ENCODE measurements around the gene NUFIP1.
"Not testable (repeated sequence)": the region's sequence is repeated elsewhere in the genome, so short reads cannot be mapped to it uniquely, and the experiment has no call there.

NUFIP1 gene

GRCh38 chr13:44903574-44903985 lies 85.7 kb downstream of the NUFIP1 start:
- Mint-ChIP-seq H3K27ac (no peak overlapping the region), H3K27me3 (peaks cover 23 to 38% of the 10 kb centered on the region in 2 donors), H3K9me3 (no peaks in the 10 kb centered on the region), H3K36me3 (ENCODE audit: insufficient read depth) (no peaks in the 10 kb centered on the region), H3K4me1 (ENCODE audit: low read depth in 2 of 2) (peaks cover 0 to under 1% of the 10 kb centered on the region in 2 donors), H3K4me3 (no peak overlapping the region)
- DNase-seq (no peak), ATAC-seq (replicated peaks) (no peak)

- Mint-ChIP-seq H3K36me3 (ENCODE audit: insufficient read depth) (no peaks in the 10 kb centered on the region), H3K27ac (no peak overlapping the region), H3K4me1 (ENCODE audit: low read depth in 2 of 2) (no peaks in the 10 kb centered on the region), H3K4me3 (no peak overlapping the region), H3K9me3 (no peaks in the 10 kb centered on the region), H3K27me3 (peaks cover 27 to 43% of the 10 kb centered on the region in 2 donors)
- ATAC-seq (replicated peaks) (no peak), DNase-seq (no peak)
These were observed 86.5 kb downstream of the NUFIP1 start for GRCh38 chr13:44902738-44903137.

GRCh38 chr13:44899967-44900366 lies 89.3 kb downstream of the NUFIP1 start:
- Mint-ChIP-seq H3K27ac (no peak overlapping the region), H3K4me3 (no peak overlapping the region), H3K9me3 (no peaks in the 10 kb centered on the region), H3K4me1 (ENCODE audit: low read depth in 2 of 2) (no peaks in the 10 kb centered on the region), H3K36me3 (ENCODE audit: insufficient read depth) (no peaks in the 10 kb centered on the region), H3K27me3 (peaks cover 27 to 43% of the 10 kb centered on the region in 2 donors)
- no peak for ATAC-seq (replicated peaks)
- DNase-seq, result no peak

- H3K27ac Mint-ChIP-seq; H3K4me3 Mint-ChIP-seq; H3K9me3 Mint-ChIP-seq; H3K4me1 Mint-ChIP-seq (ENCODE audit: low read depth in 2 of 2); H3K36me3 Mint-ChIP-seq (ENCODE audit: insufficient read depth); ATAC-seq (replicated peaks); DNase-seq: not testable (repeated sequence)
- H3K27me3 Mint-ChIP-seq, result peaks cover 27 to 35% of the 10 kb centered on the region in 2 donors
These were observed 91.0 kb downstream of the NUFIP1 start for GRCh38 chr13:44898308-44898707.

- Mint-ChIP-seq H3K4me3 (no peak overlapping the region), H3K27ac (no peak overlapping the region), H3K36me3 (ENCODE audit: insufficient read depth) (no peaks in the 10 kb centered on the region), H3K27me3 (peaks cover 11 to 15% of the 10 kb centered on the region in 2 donors), H3K9me3 (no peaks in the 10 kb centered on the region), H3K4me1 (ENCODE audit: low read depth in 2 of 2) (no peaks in the 10 kb centered on the region)
- ATAC-seq (replicated peaks) (no peak), DNase-seq (no peak)
These were observed 93.3 kb downstream of the NUFIP1 start for GRCh38 chr13:44895953-44896335.

- no peaks in the 10 kb centered on the region for H3K9me3 Mint-ChIP-seq
- no peaks in the 10 kb centered on the region for H3K4me1 Mint-ChIP-seq (ENCODE audit: low read depth in 2 of 2)
- no peak for ATAC-seq (replicated peaks)
- no peak for DNase-seq
- H3K4me3 Mint-ChIP-seq, result no peak overlapping the region
- H3K27ac Mint-ChIP-seq, result no peak overlapping the region
- H3K27me3 Mint-ChIP-seq, result peaks cover 6 to 15% of the 10 kb centered on the region in 2 donors
- no peaks in the 10 kb centered on the region for H3K36me3 Mint-ChIP-seq (ENCODE audit: insufficient read depth)
These were observed 93.9 kb downstream of the NUFIP1 start for GRCh38 chr13:44895264-44895952.

- Mint-ChIP-seq H3K4me1 (ENCODE audit: low read depth in 2 of 2) (no peaks in the 10 kb centered on the region), H3K27ac (no peak overlapping the region), H3K9me3 (no peaks in the 10 kb centered on the region), H3K4me3 (no peak overlapping the region), H3K36me3 (ENCODE audit: insufficient read depth) (no peaks in the 10 kb centered on the region), H3K27me3 (peaks cover 6 to 10% of the 10 kb centered on the region in 2 donors)
- no peak for ATAC-seq (replicated peaks)
- DNase-seq, result no peak
These were observed 95.1 kb downstream of the NUFIP1 start for GRCh38 chr13:44894001-44894770.
